Tongue (tissue), 2 donors: Measurements from ENCODE around the gene SUCLG2. TPM values are rescaled to one million over a fixed set of nuclear protein-coding genes. Genes with fewer than 3 reads are reported as not detected.
A peak's percentile ranks its signal among the peaks of the same experiment; 100 is the strongest.

Experiments
- DNase-seq: peaks from one replicate; pipeline ENCODE4 v3.0.0-alpha.2; 2015
- total RNA-seq: library from RNA; depleted of rRNA; stranded (reverse); fragments of >200 nt; gene quantifications from one replicate; pipeline ENCODE4 v1.2.3, GENCODE V29; 2014

SUCLG2 gene, protein sequence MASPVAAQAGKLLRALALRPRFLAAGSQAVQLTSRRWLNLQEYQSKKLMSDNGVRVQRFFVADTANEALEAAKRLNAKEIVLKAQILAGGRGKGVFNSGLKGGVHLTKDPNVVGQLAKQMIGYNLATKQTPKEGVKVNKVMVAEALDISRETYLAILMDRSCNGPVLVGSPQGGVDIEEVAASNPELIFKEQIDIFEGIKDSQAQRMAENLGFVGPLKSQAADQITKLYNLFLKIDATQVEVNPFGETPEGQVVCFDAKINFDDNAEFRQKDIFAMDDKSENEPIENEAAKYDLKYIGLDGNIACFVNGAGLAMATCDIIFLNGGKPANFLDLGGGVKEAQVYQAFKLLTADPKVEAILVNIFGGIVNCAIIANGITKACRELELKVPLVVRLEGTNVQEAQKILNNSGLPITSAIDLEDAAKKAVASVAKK
- total RNA-seq: 56.4 TPM

DNA sequence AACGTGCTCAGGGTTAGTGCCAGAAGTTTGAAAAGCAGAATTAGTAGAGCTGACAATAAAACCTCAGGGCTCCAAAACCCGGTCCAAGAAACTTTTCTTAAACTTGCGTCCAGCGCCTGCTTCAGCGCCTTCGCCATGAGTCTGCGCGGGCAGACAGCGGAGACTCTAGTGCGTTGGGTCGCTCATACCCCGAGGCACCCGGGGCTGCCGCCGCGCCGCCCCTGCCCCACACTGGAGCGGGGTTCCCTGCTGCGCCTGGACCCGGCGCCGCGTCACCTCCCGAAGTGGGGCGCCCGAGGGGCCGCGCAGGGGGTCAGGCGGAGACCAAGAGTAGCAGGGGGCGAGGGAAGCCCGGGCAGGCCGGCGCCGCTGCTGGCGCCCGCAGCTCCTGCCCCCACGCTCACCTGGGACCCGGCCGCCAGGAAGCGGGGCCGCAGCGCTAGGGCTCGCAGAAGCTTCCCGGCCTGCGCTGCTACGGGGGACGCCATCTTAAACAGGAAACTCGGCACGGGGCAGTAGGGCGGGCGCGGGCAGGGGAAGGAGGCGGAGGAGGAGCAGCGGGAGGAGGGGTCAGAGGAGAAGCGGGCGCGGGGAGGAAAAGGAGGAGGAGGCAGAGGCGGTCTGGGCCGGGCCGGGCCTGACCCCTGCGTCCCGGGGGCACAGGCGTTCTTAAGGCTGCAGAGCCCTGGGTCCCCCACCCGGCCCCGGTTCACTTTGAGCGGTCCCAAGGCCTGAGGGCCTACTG is at the start of gene SUCLG2:
SUCLG2 (minus strand) TSS at position 514 of the 745 bp plus-strand sequence; CDS start at position 488, 26 bp downstream.
- DNase-seq: peak; percentile 95

DNA sequence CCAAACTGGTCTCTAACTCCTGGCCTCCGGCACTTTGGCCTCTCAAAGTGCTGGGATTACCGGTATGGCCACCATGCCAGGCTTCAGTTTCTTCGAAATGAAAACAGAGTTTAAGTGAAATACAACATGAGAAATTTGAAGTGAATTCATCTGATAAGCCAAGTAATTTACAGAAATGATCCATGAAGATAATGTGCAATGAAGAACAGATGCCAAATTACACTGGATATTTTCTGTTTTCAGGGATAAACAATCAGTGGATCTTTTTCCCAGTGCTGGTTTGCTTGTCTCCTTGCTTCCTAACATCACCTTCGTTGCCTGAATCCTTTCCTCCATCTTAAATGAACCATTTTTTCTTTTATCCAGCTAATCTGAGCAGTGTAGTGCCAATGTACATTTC is 46.2 kb upstream of the SUCLG2 start:
- DNase-seq: no peak

DNA sequence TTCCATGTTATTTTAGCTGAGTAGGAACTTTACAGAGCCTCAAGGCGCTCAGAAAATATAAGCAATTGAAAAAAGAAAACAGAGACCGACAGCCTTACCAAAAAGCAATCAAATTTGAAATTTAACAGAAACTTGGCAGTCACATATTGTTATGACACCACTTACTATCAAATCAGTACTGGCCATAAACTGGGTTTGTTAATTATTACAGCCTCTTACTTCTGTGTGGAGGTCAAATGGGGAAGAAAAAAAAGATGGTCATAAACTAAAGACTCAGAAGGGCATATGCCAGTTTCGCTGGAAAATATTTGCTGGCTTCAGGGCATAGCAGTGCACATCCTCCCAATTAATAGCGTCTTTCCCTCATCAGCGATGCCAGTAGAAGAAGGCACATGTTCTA is 45.5 kb upstream of the SUCLG2 start:
- no peak for DNase-seq

DNA sequence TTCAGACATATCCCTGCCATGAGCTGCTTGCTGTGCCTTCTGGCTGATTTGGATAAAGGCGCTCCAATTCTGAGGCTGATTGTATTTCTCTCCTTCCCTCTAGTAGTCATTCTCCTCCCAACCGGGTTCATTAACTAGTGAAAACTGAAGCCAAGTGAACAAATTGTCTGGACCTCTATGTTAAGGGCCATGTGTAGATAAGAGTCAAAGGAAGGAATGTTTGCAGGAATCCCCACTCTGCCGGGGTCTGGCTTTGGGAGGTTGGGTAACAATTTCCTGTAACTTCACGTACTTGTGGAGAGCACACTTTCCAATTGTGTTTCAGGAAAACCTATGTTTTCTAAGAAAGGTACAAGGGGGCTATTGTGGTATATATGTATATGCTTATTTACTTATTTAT is 38.2 kb upstream of the SUCLG2 start:
- DNase-seq: no peak

DNA sequence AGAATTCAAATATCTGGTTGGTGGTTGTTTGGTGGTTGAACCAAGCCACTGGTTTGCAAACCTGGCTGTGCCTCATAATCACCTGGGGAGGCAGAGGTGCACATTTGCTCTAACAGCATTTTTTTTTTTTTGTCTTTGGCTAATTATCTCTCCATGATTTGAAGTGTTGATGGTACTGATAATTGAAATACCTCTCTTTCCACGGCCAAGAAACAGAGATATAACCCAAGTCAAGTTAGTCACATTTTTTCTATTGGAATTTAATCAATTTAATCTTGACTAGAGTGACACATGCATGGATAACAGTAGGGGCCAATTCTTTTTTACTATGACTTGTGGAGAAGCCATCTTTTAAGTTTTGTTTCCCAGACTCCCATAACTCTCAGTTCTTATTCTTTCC is 37.5 kb upstream of the SUCLG2 start:
- no peak for DNase-seq

DNA sequence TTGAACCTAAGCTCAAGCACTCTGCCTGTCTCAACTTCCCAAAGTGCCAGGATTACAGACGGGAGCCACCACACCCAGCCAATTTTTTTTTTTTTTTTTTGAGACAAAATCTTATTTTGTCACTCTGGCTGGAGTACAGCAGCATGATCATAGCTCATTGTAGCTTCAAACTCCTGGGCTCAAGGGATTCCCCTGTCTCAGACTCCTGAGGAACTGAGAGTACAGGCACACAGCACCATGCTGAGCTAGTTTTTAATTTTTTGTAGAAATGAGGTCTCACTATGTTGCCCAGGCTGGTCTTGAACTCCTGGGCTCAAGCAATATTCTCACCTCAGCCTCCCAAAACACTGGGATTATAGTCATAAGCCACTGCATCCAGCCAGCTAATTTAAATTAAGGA is 36.8 kb upstream of the SUCLG2 start:
- no peak for DNase-seq

DNA sequence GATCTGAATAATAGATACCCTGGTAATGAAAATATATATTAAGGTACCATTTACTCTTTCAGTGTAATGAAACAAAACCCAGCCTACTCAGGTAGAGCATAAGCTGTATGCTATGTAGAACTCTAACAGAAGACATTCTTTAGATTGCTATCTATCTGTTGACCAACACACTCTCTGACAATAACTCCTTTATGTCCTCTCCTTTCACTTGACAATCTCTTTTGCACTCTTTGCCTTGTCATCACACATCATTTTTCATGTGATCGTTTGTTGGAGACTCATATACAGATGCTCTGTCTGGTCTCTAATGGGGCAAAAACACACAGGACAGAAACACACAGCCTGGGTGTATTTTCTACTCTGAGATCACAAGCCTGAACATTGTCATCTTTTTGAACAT is 35.4 kb upstream of the SUCLG2 start:
- DNase-seq: no peak

DNA sequence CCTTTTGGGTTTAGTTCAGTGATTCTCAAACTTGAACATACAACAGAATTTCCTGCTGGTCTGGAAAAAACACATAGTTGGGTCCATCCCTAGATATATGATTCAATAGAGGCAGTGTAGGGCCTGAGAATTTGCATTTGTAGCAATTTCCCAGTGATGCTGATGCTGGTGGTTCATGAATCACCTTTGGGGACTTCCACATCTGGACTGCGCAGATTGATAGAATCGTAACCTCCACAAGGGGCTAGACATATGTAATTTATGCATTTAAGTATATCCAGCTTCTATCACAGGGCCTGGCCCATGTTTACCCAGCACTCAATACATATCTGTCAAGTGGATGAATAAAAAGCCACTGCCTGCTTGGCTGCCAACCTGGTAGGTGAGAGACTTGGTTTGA is 33.8 kb upstream of the SUCLG2 start:
- no peak for DNase-seq

DNA sequence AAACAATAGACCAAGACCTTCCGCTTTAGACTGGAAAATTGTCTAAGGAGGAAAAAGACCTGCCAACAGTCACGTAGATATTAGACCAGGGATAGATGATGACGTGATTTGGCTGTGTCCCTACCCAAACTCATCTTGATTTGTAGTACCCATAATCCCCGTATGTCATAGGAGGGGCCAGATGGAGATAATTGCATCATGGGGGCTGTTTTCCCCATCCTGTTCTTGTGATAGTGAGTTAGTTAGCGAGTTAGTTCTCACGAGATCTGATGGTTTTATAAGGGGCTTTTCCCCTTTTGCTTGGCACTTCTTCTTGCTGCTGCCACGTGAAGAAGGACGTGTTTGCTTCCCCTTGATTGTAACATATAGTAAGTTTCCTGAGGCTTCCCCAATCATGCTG is 31.7 kb upstream of the SUCLG2 start:
- no peak for DNase-seq

DNA sequence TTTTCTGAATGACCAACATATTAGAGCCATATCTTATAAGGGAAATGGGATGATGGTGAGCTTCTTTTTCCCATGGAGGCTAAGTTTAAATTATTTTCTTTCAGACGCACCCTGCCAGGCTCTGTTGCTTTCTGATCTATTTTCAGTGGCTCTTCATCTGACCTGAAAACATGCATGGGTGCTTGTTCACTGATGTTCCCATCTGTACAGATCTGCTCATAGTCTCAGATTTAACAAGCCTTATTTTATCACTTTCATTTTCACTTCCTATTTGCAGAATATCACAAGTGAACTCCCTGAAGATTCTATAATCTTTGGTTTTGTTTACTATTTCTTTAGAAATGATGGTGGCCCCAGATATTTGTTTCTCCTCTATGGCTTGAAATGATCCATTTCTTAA is 31.1 kb upstream of the SUCLG2 start:
- no peak for DNase-seq

DNA sequence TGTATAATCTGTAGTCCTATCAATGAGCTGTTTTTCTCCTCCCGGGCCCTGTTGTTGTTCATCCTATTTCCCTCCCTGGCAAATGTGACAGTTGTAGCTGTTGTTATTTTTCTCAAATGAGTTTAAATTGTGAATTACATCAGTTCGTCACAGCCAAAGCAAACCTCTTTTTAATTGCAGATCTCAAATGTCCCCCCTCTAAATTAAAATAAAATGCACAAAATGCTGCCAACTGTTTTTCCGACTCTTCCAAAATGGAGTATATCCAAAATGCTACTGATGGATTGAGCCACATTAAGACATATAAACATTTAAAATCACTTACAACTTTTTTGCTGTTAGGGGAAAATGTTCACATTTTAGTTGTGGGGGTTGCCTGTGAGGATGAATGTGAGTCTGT is 29.8 kb upstream of the SUCLG2 start:
- no peak for DNase-seq

DNA sequence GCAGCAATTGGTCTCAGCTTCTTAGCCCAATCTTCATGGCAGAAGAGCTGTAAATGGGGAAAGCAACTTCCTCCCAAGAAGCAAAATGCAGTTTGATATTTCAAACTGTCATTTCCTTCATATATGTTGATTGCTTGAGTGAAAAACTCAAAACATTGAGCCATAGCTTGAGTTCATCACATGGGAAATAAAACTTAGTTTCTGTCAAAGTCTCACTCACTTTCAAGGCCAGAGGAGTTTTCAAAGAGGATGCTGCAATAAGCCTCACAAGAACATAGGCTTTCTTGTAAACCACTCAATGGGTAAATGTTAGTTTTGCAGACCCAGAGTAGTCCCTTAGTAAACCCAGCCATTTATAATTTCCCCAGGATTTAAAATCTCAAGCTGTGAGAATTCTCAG is 29.1 kb upstream of the SUCLG2 start:
- no peak for DNase-seq

DNA sequence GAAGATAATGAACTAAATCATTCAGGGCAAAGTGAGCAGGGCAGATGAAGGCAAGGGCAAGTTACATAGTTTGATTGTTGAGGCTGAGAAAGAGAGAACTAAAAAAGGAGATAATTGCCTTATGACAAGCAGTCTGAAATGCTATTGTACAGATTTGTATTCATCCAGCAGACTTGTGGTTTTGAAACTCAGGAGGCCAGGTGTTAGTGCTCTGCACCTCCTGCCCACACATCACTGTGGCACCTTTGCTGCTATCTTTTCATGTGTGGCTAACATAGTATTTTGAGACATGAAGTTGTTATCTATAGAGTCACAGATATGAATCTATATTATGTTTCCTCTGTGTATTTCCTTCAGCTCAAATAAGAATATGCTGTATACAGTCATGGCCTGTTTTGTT is 24.3 kb upstream of the SUCLG2 start:
- no peak for DNase-seq

DNA sequence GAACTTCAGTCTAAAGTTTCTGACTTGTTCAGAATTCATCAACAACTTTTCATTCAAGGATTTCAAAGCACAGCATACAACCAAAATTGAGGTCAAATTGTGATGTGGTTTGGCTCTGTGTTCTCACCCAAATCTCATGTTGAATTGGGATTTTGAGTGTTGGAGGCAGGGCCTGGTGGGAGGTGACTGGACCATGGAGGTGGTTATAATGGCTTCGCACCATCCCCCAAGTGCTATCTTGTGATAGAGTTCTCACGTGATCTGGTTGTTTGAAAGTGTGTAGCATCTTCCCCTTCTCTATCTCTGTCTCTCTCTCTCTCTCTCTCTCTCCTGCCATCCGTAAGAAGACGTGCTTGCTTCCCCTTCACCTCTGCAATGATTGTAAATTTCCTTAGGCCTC is 19.6 kb upstream of the SUCLG2 start:
- no peak for DNase-seq

DNA sequence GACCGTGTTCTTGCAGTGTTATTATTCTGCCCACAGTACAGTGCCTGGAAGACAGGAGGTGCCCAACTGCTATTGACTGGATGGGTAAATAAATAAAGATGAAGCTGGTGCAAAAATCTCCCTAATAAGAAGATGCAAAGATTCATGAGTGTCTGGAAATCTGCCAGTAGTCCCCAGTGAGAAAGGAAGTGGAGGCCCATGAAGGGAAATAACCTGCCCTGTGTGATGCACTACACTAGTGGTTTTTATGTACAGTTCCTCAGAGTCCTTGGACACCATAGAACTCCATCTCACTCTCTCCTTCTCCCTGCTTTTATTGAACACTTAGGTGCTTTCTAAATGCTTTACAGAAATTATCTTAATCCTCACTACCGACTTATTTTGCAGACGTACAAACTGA is 8.3 kb upstream of the SUCLG2 start:
- DNase-seq: no peak

DNA sequence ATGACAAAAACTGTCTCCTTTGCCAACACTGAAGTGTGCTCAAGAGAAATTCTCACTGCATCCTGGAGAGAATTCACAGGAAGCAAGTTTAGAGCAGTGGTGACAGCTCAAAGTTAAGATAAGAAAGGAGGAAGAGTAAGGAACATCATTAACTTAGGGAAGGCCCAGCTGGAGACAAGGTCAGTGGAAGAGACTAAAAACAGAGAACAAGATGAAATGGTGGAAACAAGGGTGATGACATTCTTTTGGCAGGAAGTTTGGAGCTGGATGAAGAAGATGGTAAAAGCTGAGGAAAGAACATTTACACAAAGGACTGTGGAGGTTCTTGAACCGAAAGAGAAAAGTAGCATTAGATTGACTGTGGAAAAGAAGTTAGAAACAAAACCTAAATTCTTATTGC is 6.7 kb upstream of the SUCLG2 start:
- DNase-seq: peak; percentile 22

DNA sequence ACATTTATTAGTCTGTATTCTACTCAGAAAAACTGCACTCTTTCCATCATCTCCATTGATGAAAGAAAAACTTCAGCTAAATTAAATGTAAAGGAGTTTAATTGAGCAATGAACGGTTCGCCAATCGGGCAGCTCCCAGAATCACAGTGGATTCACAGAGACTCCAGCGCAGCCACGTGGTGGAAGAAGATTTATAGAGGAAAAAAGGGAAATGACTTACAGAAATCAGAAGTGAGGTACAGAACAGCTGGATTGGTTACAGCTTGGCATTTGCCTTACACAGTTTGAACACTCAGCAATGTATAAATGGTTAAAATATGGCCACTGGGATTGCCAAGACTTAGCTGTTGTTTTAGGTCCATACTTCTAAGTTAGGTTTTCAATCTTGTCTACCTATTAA is 2.8 kb upstream of the SUCLG2 start:
- no peak for DNase-seq

DNA sequence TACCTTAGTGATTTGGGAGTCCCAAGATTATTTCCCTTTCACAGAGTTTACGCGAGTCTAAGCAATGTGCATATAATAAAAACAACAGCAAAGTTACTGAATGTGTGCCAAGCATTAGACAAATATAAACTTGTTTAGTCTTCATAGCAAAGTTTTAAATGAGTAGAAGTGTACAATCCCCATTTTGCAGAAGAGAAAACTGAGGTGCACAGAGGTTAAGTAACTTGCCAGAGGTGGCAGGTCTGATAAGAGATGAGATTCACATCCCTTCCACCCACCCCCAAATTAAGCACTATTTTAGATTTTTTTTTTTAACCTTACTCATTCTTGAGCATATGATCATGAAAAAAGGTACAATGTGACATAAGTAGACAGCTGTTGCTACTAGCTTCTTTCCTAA is 2.2 kb upstream of the SUCLG2 start:
- no peak for DNase-seq

DNA sequence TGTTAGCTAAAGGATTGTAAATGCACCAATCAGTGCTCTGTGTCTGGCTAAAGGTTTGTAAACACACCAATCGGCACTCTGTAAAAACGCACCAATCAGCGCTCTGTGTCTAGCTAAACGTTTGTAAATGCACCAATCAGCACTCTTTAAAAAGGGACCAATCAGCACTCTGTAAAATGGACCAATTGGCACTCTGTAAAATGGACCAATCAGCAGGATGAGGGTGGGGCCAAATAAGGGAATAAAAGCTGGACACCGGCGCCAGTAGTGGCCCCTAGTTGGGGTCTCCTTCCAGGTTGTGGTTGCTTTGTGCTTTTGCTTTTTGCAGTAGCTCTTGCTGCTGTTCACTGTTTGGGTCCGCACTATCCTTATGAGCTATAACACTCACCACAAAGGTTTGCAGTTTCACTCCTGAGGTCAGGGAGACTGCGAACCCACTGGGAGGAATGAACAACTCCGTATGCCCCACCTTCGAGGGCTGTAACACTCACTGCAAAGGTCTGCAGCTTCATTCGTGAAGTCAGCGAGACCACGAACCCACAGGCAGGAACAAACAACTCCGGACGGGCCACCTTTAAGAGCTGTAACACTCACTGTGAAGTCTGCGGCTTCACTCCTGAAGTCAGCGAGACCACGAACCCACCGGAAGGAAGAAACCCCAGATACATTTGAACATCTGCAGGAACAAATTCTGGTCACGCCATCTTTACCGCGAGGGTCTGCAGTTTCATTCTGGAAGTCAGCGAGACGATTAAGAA is 1.1 kb upstream of the SUCLG2 start:
- DNase-seq: no peak

DNA sequence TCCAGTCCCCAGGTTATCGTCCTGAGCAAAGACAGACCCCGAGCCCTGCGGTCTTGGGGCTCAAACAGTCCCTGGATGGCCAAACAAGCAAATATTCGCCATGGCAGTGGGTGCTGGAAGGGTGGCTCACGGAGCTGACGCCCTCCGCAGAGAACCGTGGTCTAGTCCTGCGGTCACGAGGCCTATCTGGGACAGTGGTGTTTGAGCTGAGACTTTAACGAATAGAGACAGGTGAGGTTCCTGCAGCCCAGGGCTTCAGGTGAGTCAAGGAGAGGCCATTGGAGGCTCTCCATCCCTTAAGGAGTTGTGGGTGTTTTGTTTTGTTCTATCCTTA is 399 bp upstream of the SUCLG2 start:
- DNase-seq: no peak

DNA sequence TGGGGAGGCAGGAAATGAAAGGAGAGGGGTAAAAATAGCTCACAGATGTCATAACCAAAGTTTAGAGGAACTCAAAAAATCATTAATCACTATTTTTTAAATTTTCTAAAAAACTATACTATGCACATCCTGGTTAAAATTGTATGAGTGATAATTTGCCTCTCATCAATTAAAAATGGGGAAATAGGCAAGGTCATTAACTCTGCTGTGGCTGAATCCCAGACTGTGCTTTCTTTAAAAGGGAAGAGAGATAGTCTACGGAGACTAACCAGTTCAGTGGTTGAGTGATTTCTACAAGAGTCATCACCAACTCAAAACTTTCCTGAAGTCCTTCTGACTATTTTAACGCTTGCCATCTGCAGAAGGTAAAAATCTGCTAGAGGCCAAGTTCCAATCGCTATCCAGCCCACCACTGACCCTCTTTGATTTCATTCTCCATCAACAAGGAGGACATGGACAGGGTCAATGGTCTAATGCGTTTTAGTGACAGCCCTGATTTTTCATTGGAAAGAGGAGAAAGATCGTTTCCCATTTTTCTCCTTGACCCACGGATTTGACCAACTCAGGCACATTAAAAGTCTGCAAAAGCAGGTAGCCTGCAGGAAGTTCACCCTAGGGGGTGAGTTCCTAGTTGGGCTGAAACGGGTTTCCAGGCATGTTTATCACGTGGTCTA is 850 bp downstream of the SUCLG2 start:
- no peak for DNase-seq

DNA sequence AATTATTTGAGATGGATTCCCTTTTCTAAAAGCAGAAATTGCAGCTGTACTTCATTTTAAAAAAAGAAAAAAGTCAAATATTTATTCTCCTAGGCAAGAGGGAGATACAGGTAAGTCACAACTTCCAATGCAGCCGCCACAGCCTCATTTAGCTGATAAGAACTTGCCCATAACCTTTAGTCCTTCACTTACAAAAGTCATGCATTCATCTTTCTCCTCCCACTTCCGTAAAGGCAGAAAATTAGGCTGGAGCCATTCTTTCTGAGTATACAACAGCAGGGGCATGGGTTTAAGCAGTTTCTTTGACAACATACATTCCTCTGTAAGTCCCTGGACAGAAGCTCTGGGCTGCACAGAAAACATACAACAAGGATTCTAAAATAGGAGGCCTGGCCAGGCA is 4.3 kb downstream of the SUCLG2 start:
- no peak for DNase-seq

DNA sequence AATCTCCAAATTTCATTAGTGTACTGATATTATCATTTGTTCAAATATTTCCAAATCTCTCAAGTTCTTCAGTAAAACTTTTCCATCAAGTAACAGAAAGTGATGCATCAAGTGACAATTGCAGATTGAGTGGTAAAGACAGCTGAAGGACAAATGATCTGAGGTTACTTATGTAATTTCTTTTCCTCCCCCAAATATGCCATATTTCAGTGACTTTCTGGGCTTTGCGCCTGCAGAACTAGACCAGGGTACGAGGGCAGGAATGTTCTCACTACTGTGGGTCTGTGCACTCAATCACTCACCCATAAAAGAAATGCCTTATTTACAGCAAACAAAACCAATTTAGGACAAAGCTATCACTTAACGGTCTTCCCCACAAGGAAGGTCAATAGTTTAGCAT is 4.7 kb downstream of the SUCLG2 start:
- DNase-seq: no peak
